Cardiac septum (tissue), 1 donor: ENCODE measurements around the gene SAMD5. TPM values are rescaled to one million over a fixed set of nuclear protein-coding genes. Genes with fewer than 3 reads are reported as not detected.
"Not testable (repeated sequence)": the region's sequence is repeated elsewhere in the genome, so short reads cannot be mapped to it uniquely, and the experiment has no call there.

Experiments used
- DNase-seq: peaks from one replicate; pipeline ENCODE4 v3.0.0-alpha.2; 2020; ENCODE audit warnings: low spot score
- intact Hi-C: fragments of 100-400 bp; cut with DNase I; formaldehyde crosslinking; loops from one replicate; pipeline ENCODE4 v1.14.0; 2022
- total RNA-seq: library from RNA; stranded (reverse); fragmentation: NEBNext Ultra II Directional; extraction: Animal tissue kit (Norgen Biotek cat#: 25700); gene quantifications from one replicate; pipeline ENCODE4 v1.2.1, GENCODE V29; 2021
- donor health status: DM: no; HTN: no; CAD: no.

SAMD5 gene
- total RNA-seq, 1 donor from 2014 or later, result 3.0 TPM

DNA sequence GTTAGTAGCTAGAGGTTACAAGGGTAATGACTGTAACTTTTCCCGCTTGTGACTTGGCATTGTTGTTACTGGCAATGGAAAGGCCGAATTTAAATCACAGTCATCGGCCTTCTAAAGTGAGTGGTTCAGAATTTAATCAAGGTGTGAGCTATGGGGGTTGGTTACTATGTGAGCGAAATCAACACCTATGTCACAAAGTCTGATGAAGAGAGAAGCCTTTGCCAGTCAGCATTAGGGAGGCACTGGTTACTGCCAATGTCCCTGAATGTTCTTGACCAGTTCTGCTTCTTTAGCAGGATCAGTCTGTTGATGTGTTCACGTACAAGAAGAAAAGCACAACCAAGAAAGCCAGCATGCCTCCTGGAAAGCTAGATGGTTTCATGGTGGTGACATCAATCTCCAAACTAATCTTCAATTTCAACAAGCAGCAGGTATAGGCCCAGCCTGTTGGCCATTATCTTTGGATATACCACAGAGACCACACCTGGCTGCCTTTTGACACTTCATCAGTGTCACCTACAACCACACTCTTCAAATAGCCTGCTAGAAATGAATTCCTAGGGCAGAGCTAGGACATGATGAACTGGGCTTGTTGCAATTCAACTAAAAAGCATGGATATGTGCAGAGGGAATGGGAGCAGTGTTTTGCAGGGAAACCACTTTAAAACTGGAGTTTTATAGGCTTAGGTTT is 17.2 kb downstream of the SAMD5 start:
- DNase-seq, result no peak
- intact Hi-C loops, result no loop called here

DNA sequence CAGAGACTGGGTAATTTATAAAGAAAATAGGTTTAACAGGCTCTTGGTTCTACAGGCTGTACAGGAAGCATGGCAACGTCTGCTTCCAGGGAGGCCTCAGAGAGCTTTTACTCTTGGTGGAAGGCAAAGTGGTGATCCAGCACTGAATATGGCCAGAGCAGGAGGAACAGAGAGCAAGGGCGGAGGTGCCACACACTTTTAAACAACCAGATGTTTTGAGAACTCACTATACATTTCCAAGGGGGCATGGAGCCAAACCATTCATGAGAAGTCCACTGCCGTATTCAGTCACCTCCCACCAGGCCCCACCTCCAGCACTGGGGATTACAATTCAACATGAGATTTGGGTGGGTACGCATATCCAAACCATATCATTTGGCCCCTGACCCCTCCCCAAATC is 18.7 kb downstream of the SAMD5 start:
- intact Hi-C loops, result no loop called here
- no peak for DNase-seq

DNA sequence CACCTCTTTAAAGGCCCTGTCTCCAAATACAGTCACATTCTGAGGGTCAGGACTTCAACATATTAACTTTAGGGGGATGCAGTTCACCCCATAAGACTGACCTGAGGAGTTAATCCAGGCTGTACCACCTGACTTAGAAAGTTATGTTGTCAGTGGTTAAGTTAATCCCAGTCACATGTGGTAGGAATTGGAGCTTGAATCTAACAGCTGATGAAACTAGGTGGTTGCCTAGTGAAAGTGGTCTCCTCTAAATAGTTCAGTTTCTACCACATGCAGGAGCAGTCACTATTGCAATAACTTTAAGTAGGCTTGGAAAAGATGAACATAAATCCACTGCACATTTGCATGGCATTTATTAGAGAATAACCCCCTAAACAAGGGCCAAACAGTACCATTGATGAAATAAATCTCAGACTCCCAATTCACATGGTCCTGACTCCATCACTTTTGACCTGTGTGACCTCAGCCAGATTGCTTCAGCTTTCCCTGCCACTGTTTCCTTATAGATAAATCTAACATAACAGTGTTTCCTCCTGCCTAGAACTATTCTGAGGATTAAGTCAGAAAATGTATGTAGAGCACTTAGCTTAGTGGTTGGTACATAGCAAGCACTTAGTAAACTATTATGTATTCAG is 20.1 kb downstream of the SAMD5 start:
- intact Hi-C loops, result no loop called here
- no peak for DNase-seq

DNA sequence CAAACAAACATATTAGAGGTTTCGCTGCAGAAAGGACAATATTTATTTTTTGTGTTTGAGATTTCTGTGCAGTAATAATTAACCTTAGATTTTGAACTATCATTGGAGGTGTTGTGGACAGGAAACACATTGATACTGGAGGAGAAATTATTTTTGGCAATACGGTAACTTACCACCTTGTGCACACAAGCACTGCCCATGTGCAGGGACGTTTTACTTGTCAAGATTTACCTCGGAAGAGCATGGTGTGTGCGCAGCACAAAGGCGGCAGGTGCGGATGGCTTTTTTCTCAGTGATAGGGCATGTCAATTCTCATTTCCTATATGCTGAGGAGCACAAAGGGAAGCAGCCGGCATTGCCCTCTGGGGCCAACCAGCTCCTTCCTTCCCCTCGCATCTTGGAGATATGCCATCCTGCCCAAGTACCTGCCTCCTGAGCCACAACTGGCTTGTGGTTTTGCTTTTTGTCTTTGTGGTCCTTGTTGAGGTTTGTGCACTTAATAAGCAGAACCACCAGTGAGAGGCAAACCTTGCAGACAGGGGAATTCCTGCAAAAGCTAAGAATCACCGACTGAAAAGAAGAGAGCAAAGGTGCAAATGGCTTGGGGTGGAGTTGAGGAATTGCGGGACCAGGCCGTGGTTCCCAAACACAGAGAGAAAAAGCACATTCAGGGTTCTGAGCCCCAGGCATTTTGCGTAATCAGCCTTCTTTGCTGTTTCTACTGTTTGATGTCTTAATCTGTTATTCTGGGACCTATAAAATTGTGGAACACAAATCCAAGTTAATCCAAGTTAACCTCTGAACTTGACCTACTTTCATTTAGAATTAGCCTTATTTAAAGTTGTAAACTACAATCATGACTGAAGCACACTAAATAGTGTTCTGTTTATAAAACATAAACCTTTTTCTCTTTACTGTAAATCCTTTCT is 21.9 kb downstream of the SAMD5 start:
- intact Hi-C loops, result no loop called here
- no peak for DNase-seq

DNA sequence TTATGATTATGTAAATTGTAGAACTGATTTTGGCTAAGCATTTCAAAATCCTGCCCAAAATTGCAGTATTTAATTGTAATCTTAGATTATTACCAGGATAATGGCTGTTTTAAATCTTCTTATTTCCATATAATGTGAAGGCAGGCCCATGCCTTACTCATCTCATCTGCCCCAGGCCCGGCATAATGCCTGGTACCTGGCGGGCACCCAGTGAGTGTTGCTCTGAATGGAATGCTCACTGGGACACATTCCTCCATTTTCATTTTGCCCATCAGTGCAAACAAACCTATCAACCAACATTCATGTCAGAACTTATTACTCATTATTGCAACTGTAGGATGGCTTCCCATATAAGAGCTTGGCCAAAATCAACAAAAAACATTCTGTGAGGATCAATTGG is 22.8 kb downstream of the SAMD5 start:
- intact Hi-C loops, result no loop called here
- no peak for DNase-seq

DNA sequence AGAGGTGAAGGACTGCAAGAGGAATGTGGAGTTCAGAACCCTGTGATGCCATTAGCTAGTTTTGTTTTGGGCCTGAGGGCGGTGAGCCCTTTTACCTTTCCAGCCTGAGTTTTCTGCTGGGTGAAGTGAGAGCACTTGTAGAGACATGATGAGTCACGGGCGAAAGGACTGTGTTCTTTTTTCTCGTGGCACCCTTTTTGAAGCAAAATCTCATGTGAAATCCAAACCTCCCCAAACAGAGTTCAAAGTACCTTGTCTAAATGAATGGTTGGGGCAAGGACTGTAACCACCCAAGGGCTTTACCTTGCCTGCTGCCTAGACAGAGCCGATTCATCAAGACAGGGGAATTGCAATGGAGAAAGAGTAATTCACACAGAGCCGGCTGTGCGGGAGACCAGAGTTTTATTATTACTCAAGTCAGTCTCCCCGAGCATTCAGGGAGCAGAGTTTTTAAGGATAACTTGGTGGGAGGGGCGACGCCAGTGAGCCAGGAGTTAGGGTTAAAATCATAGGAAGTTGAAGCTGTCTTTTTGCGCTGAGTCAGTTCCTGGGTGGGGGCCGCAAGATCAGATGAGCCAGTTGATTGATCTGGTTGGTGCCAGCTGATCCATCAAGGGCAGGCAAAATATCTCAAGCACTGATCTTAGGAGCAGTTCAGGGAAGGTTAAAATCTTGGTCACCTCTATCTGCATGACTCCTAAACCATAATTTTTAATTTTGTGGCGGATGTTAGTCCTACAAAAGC is 25.8 kb downstream of the SAMD5 start:
- intact Hi-C loops, result no loop called here
- DNase-seq, result no peak

DNA sequence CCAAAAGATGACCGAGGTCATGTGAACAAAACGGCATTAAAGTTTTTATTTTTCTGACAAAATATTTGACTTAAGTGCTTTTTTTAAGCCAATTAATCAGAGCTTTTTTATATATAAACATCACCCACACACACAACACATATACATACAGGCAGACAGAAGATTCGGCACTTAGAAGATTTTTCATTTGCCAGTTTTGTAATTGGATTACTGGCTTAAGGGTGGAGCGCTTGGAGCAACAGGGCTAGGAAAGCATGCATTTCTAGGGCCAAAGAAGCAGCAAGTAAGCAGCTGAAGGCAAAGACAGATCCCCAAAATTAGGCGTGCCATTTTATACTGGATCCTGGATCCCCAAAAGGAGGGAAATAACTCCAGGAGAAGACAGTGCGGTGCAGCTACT is 30.3 kb downstream of the SAMD5 start:
- DNase-seq, result no peak
- intact Hi-C loops, result no loop called here

DNA sequence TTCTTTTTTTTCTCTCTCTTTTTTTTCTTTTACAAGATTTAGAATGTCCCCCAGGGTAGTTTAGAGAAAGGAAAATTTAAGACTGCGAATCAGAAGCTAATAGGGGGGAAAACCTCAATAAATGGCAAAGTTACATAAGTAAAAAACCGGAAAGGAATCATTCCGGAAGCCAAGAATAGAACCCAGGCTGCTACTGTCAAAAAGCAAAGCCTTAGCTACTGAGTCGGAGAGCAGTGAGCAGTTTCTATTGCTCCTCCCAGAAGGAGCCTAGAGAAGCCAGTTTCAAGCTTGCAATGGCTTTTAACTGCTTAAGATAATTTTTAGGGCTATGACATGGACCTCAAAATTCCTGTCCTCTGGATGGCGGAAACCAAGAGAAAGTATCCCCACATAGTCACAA is 31.6 kb downstream of the SAMD5 start:
- intact Hi-C loops, result no loop called here
- DNase-seq, result no peak

DNA sequence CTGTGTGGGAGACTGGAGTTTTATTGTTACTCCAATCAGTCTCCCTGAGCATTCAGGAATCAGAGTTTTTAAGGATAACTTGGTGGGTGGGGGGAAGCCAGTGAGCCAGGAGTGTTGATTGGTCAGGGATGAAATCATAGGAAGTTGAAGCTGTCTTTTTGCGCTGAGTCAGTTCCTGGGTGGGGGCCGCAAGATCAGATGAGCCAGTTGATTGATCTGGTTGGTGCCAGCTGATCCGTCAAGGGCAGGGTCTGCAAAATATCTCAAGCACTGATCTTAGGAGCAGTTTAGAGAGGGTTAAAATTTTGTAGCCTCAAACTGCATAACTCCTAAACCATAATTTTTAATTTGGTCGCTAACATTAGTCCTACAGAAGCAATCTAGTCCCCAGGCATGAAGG is 33.9 kb downstream of the SAMD5 start:
- DNase-seq, intact Hi-C loops: not testable (repeated sequence)

DNA sequence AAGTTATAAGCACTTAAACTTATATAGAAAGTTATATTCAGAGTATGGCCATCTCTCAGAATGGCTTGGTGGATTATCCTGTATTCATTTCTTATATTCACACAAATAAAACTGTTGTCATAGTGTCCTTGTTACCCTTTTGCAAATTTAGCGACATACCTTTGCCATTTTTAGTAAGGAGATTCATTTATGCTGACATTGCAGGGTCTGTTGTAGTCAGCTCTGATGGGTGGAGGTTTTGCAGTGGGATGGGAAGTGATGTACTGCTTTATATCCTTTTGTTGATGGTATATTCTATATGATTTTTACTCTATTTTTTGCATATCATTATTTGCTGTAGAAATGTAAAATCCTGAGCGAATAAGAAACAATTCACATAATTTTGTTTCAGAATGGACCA is 35.9 kb downstream of the SAMD5 start:
- DNase-seq, result no peak
- intact Hi-C loops, result no loop called here

DNA sequence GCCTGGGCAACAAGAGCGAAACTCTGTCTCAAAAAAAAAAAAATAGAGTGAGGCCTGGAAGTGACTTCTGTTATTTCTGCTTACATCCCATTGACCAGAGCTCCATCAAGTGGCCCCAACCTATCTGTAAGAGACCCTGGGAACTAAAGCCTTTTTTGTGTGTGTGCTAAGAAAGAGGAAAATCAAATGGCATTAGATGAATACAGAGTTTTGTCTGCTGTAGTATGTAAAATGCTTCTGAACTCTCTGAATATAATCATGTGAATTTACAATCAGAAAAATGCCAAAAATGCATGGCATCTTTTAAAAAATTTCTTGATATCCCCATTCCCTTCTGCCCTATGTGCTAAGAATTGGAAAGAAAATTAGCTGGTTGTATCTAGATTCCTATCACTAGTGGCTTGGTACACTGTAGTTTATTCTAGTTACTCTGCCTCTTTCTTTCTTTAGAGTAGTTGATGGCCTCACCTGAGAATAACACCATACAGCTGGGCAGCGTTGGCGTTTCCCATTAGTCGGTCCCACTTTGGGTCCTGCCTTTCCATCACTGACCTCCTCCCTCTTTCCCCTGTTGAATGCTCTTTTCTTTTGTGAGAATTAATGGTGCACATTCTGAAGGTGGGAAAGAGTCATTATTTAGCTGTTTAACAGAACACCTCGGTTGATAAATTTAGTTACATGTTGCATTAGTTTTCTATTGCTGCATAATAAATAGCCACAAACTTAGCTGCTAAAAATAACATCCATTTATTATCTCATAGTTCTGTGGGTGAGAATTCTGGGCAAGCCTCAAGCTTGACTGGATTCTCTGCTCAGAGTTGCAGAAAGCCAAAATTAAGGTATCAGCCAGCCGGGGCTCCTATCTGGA is 38.2 kb downstream of the SAMD5 start:
- DNase-seq, result no peak
- intact Hi-C loops, result loop anchor here (5.0 kb wide), 2 partner anchors 39 to 56 kb away; partner anchors contain the start of gene SAMD5

DNA sequence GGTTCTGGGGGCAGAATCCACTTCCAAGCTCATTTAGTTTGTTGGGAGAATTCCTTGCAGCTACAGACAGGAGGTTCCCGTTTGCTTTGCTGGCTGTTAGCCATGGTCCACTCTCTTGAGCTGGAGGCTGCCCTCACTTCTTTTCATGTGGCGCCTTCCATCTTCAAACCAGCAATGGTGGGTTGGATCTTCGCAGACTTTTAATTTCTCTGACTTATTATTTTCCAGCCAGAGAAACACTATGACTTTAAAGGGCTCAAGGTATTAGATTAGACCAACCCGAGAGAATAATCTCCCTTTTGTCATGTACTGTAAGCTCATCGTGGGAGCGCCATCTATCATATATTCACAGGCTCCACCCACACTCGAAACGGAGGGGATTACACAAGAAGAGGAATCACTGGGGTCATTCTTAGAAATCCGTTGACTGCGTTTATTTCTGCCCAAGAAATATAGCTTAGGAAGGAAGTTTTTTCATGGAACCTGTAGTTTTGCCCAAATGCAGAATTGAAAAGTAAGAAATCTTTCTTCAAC is 38.9 kb downstream of the SAMD5 start:
- intact Hi-C loops, result loop anchor here (5.0 kb wide), 2 partner anchors 40 to 55 kb away; partner anchors contain the start of gene SAMD5

DNA sequence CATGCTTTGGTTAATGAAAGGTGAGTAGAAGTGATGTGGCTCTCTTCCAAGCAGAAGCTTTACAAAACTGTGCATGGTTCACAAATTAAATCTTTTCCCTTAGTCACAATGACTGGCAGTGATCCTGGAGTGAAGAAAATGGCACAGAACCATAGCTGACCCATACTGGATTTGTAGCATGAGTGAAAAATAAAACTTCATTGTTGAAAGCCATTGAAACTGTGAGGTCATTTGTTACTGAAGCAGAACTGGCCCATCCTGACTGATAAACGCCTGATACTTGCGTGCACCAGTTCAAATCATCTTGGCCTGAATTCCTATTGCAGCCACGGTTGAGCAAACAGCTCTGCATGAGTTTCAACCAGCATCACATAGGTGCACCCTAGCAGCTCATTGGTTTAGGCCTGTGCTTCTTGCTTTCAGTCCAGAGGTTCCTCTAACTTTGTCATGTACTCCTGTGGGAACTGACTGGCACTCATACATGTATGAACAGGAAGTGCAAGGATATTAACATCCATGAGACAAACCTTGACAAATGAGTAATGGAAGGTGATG is 40.5 kb downstream of the SAMD5 start:
- DNase-seq, result no peak
- intact Hi-C loops, result loop anchor here (5.0 kb wide), 2 partner anchors 42 to 53 kb away; partner anchors contain the start of gene SAMD5

More for the DNA sequence above, 38.9 kb downstream of the SAMD5 start:
- DNase-seq, result no peak

DNA sequence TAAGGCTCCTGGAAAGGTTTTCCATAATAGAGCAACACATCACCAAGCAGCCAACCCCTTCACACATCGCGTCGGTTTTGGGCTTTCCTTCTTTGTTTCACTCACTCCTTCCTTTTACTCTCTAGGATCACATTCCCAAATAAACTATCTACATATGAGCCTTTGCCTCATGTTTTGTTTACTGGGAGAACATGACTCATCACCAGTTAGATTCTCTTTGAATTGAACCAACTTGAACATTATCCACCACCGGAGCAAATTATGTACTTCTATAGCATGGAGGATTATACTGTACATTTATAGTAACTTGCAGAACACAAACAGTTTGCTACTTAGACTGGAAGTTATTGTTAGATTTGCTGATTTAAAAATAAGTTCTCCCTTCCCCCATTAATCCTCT is 41.0 kb downstream of the SAMD5 start:
- no peak for DNase-seq

DNA sequence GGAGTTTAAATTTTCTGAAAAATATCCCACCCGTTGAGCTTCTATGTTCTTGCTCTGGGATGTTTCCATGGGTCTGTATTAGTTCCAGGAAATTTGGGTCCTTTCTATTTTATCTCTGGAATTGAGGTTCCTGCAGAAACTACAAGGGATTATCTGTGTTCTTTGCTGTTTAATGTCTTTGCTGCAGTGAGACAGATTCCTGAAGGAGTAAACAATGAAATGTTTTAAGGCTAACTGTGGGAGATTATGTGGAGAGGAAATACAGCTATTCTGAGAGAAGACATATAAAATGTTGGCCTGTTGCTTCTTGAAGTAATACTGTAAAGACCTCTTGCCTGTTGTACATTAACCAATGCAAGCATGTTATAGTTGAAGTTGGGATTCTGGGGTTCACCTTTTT is 43.5 kb downstream of the SAMD5 start:
- intact Hi-C loops, result no loop called here
- DNase-seq, result no peak

More for the DNA sequence above, 41.0 kb downstream of the SAMD5 start:
- intact Hi-C loops, result loop anchor here (5.0 kb wide), 2 partner anchors 42 to 53 kb away; partner anchors contain the start of gene SAMD5

DNA sequence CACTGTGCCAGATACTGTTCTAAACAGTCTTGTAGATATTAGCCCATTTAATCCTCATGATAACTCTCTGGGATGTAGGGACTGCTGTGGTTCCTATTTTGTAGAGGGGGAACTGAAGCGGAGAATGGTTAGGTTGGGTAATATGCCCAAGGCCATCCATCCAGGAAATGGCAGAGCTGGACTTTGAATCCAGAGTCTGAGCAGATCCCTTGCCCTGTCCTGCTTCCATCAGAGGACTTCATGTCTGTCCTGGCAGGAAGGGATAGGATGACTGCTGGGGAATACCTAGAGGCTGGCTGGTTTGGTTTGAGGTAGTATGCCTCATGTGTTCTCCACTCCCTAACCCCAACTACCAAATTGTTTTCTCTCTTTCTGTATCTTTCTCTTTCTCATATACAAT is 44.6 kb downstream of the SAMD5 start:
- intact Hi-C loops, result no loop called here
- DNase-seq, result no peak

DNA sequence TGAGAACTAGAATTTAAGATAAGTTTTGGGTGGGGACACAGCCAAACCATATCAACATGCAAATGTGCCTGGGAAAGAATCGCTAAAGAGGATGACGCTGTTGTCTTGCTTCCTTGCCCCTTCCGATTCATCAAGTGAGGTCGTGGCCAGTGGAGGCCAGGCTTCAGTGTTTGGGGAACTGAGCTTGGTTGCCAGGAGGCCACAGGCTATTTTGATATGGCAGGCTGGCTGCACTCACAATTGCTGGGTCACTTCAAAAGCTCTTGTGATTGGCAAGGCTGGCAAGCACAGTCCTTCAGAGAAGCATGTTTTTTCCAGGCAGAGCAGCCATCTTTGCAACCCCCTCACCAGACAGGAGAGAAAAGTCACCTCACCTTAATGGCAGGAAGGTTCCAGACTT is 45.8 kb downstream of the SAMD5 start:
- intact Hi-C loops, result no loop called here

DNA sequence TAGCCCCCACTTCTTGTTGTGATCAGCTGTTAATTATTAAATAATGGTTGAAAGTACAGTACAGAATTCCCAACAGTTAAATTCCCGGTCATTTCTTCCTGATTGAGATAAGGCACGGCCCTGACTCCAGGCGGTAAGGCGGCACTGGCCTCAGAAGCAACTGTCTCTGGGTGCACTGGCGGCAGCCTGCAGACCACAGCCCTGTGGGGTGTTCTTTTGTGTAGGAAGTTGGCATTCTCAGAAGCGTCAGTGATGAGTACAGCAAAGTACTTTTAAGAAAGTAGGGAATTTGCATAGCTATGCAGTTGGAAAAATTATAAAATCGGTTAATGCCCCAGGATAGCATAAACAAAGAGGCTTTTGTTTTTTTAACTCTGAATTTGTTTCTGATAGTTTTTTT is 50.5 kb downstream of the SAMD5 start:
- intact Hi-C loops, result no loop called here
- DNase-seq, result no peak

More for the DNA sequence above, 45.8 kb downstream of the SAMD5 start:
- no peak for DNase-seq
